ENCODE results near the gene BMS1.
A peak's percentile ranks its signal among the peaks of the same experiment; 100 is the strongest.
"Not testable (repeated sequence)": the region's sequence is repeated elsewhere in the genome, so short reads cannot be mapped to it uniquely, and the experiment has no call there.

The BMS1 gene

GRCh38 chr10:42782446-42783180 lies at the start of gene BMS1:
BMS1 (plus strand) TSS chr10:42782795; CDS start chr10:42784395, 1,600 bp downstream.
- no peak for TF ChIP-seq CTCF (conservative IDR thresholded peaks at IDR 0.05)
- TF ChIP-seq ZFX (IDR thresholded peaks at IDR 0.05) = peak; percentile 95

GRCh38 chr10:42734536-42734935 lies 48.1 kb upstream of the BMS1 start:
- H3K27ac ChIP-seq = no peak overlapping the region
- TF ChIP-seq ZFX (IDR thresholded peaks at IDR 0.05) = no peak
- no peak for TF ChIP-seq CTCF (conservative IDR thresholded peaks at IDR 0.05)

More at GRCh38 chr10:42782446-42783180, at the start of gene BMS1:
- H3K27ac ChIP-seq = peak within 1 kb of the TSS; percentile 90

GRCh38 chr10:42738679-42739078 lies 43.9 kb upstream of the BMS1 start:
- no peak for TF ChIP-seq CTCF (conservative IDR thresholded peaks at IDR 0.05)
- no peak for TF ChIP-seq ZFX (IDR thresholded peaks at IDR 0.05)
- H3K27ac ChIP-seq = no peak overlapping the region

- H3K27ac ChIP-seq = not testable (repeated sequence)
Measured at GRCh38 chr10:42741536-42741935, 41.1 kb upstream of the BMS1 start.

GRCh38 chr10:42743697-42744096 lies 38.9 kb upstream of the BMS1 start:
- TF ChIP-seq CTCF (conservative IDR thresholded peaks at IDR 0.05) (no peak), ZFX (IDR thresholded peaks at IDR 0.05) (no peak)
- no peak overlapping the region for H3K27ac ChIP-seq

- peak; percentile 23 for TF ChIP-seq CTCF (conservative IDR thresholded peaks at IDR 0.05)
- no peak for TF ChIP-seq ZFX (IDR thresholded peaks at IDR 0.05)
Measured at GRCh38 chr10:42744134-42744701, 38.4 kb upstream of the BMS1 start.

GRCh38 chr10:42753126-42753506 lies 29.5 kb upstream of the BMS1 start:
- TF ChIP-seq ZFX (IDR thresholded peaks at IDR 0.05) = no peak
- TF ChIP-seq CTCF (conservative IDR thresholded peaks at IDR 0.05) = peak; percentile 96
- H3K27ac ChIP-seq = peak overlapping the region; percentile 2; the same call in 1 of the 2 replicates

More at GRCh38 chr10:42744134-42744701, 38.4 kb upstream of the BMS1 start:
- H3K27ac ChIP-seq = no peak overlapping the region

Data from C4-2B (cell line).